ENCODE measurements around the gene SCP2D1.

The SCP2D1 gene

GRCh38 chr20:18847226-18847755, 33.7 kb downstream of the SCP2D1 start:
- Histone ChIP-seq H3K4me1 (ENCODE audit: control insufficient read depth, low read length) (no peaks in the 10 kb centered on the region), H3K9me3 (ENCODE audit: control insufficient read depth, insufficient read depth, low read length) (no peaks in the 10 kb centered on the region), H3K9me2 (replicated peaks; ENCODE audit: control insufficient read depth, low read length) (no peaks in the 10 kb centered on the region), H3K27me3 (ENCODE audit: control insufficient read depth, low read length) (peaks cover 1% of the 10 kb centered on the region; the same call in 1 of the 2 replicates), H3K79me2 (ENCODE audit: control insufficient read depth, low read length) (no peaks in the 10 kb centered on the region), H3K27ac (ENCODE audit: low read depth, low read length) (no peak overlapping the region), H3F3A (ENCODE audit: control insufficient read depth, insufficient read depth) (no peaks in the 10 kb centered on the region), H3K4me2 (ENCODE audit: low read length) (no peak overlapping the region), H3K4me3 (ENCODE audit: low read length) (no peak overlapping the region), H3K36me3 (ENCODE audit: control insufficient read depth, low read length) (no peaks in the 10 kb centered on the region), H4K20me1 (ENCODE audit: control insufficient read depth, insufficient read depth, low read depth, low read length) (no peaks in the 10 kb centered on the region)
- TF ChIP-seq CTCF (IDR thresholded peaks at IDR 0.05; ENCODE audit: low read depth, low read length, poor library complexity, severe bottlenecking) (no peak), EZH2phosphoT487 (IDR thresholded peaks at IDR 0.05; ENCODE audit: borderline replicate concordance, low read length) (no peak)

GRCh38 chr20:18849131-18849530, 35.5 kb downstream of the SCP2D1 start:
- H3K9me3 ChIP-seq (ENCODE audit: control insufficient read depth, insufficient read depth, low read length), result no peaks in the 10 kb centered on the region
- no peak overlapping the region for H3K4me2 ChIP-seq (ENCODE audit: low read length)
- no peaks in the 10 kb centered on the region for H3F3A ChIP-seq (ENCODE audit: control insufficient read depth, insufficient read depth)
- H3K4me3 ChIP-seq (ENCODE audit: low read length), result no peak overlapping the region
- H3K36me3 ChIP-seq (ENCODE audit: control insufficient read depth, low read length), result no peaks in the 10 kb centered on the region
- no peak overlapping the region for H3K27ac ChIP-seq (ENCODE audit: low read depth, low read length)
- no peak for TF ChIP-seq CTCF (IDR thresholded peaks at IDR 0.05; ENCODE audit: low read depth, low read length, poor library complexity, severe bottlenecking)
- TF ChIP-seq EZH2phosphoT487 (IDR thresholded peaks at IDR 0.05; ENCODE audit: borderline replicate concordance, low read length), result no peak
- H4K20me1 ChIP-seq (ENCODE audit: control insufficient read depth, insufficient read depth, low read depth, low read length), result no peaks in the 10 kb centered on the region
- no peaks in the 10 kb centered on the region for H3K4me1 ChIP-seq (ENCODE audit: control insufficient read depth, low read length)
- no peaks in the 10 kb centered on the region; the same call in 1 of the 2 replicates for H3K27me3 ChIP-seq (ENCODE audit: control insufficient read depth, low read length)
- H3K9me2 ChIP-seq (replicated peaks; ENCODE audit: control insufficient read depth, low read length), result no peaks in the 10 kb centered on the region
- no peaks in the 10 kb centered on the region for H3K79me2 ChIP-seq (ENCODE audit: control insufficient read depth, low read length)

- H3K36me3 ChIP-seq (ENCODE audit: control insufficient read depth, low read length), result no peaks in the 10 kb centered on the region
- no peaks in the 10 kb centered on the region for H4K20me1 ChIP-seq (ENCODE audit: control insufficient read depth, insufficient read depth, low read depth, low read length)
- H3K4me2 ChIP-seq (ENCODE audit: low read length), result no peak overlapping the region
- no peak for TF ChIP-seq EZH2phosphoT487 (IDR thresholded peaks at IDR 0.05; ENCODE audit: borderline replicate concordance, low read length)
- TF ChIP-seq CTCF (IDR thresholded peaks at IDR 0.05; ENCODE audit: low read depth, low read length, poor library complexity, severe bottlenecking), result no peak
- H3K27me3 ChIP-seq (ENCODE audit: control insufficient read depth, low read length), result no peaks in the 10 kb centered on the region; the same call in 1 of the 2 replicates
- H3K4me3 ChIP-seq (ENCODE audit: low read length), result no peak overlapping the region
- H3K4me1 ChIP-seq (ENCODE audit: control insufficient read depth, low read length), result no peaks in the 10 kb centered on the region
- H3K79me2 ChIP-seq (ENCODE audit: control insufficient read depth, low read length), result no peaks in the 10 kb centered on the region
- H3K9me2 ChIP-seq (replicated peaks; ENCODE audit: control insufficient read depth, low read length), result no peaks in the 10 kb centered on the region
- H3F3A ChIP-seq (ENCODE audit: control insufficient read depth, insufficient read depth), result no peaks in the 10 kb centered on the region
- no peaks in the 10 kb centered on the region for H3K9me3 ChIP-seq (ENCODE audit: control insufficient read depth, insufficient read depth, low read length)
- H3K27ac ChIP-seq (ENCODE audit: low read depth, low read length), result no peak overlapping the region
These were observed 38.0 kb downstream of the SCP2D1 start for GRCh38 chr20:18851629-18852028.

Measured in DOHH2 (cell line).